WI38 (cell line): ENCODE measurements around the gene STK17B.

ENCODE experiments used
- H3K4me3 ChIP-seq: 2 replicates; pipeline ENCODE4 v1.5.1; 2011; ENCODE audit warnings: low read depth, mild to moderate bottlenecking, control low read depth, low read length
- TF ChIP-seq, protein P1 (sequence below): IDR thresholded peaks from 2 replicates; pipeline ENCODE4 v1.5.1; 2012; ENCODE audit warnings: low read depth, mild to moderate bottlenecking, control low read depth, low read length

The STK17B gene

GRCh38 chr2:196131384-196131937, 39.9 kb downstream of the STK17B start:
- TF ChIP-seq, protein P1, sequence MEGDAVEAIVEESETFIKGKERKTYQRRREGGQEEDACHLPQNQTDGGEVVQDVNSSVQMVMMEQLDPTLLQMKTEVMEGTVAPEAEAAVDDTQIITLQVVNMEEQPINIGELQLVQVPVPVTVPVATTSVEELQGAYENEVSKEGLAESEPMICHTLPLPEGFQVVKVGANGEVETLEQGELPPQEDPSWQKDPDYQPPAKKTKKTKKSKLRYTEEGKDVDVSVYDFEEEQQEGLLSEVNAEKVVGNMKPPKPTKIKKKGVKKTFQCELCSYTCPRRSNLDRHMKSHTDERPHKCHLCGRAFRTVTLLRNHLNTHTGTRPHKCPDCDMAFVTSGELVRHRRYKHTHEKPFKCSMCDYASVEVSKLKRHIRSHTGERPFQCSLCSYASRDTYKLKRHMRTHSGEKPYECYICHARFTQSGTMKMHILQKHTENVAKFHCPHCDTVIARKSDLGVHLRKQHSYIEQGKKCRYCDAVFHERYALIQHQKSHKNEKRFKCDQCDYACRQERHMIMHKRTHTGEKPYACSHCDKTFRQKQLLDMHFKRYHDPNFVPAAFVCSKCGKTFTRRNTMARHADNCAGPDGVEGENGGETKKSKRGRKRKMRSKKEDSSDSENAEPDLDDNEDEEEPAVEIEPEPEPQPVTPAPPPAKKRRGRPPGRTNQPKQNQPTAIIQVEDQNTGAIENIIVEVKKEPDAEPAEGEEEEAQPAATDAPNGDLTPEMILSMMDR: no peak
- no peak overlapping the region for H3K4me3 ChIP-seq

GRCh38 chr2:196130039-196130825, 41.1 kb downstream of the STK17B start:
- TF ChIP-seq, protein P1: no peak
- no peak overlapping the region for H3K4me3 ChIP-seq

DNA sequence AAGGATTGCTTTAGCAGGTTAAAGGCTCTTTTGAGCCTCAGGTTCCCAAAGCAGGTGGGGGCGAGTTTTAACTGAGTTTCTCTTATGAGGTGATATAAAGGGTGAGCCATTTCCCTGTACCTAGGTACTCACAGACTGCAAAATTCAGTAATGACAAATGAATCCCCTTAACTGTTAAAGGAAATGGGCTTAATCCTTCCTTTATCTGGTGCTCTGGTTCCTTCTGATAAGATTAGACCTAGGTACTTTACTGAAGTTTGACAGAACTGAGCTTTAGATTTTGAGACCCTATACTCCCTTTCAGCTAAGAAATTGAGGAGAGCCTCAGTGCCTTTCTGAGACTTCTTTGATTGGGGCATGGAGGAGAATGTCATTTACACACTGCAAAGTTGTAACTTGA, 42.6 kb downstream of the STK17B start:
- TF ChIP-seq, protein P1: no peak
- H3K4me3 ChIP-seq: no peak overlapping the region

DNA sequence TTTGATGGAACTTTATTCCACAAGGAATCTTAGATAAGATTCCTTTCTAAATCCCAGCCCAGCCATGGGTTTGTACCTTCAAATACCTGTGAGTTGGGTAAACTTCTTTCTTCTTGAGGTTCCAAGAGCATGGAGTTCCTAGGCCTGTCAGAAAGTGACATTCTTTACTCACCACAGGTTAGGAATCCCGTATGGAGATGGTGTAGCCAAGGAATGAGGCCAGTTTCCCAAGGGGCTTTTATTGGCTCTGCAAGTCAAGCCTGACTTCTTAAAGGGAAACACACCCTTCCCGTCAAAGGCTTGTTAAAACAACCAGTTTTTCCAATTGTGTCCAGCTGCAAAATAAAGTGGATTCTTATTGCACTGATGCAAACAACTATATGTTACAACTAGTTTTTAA, 45.8 kb downstream of the STK17B start:
- TF ChIP-seq, protein P1: no peak
- H3K4me3 ChIP-seq: no peak overlapping the region

DNA sequence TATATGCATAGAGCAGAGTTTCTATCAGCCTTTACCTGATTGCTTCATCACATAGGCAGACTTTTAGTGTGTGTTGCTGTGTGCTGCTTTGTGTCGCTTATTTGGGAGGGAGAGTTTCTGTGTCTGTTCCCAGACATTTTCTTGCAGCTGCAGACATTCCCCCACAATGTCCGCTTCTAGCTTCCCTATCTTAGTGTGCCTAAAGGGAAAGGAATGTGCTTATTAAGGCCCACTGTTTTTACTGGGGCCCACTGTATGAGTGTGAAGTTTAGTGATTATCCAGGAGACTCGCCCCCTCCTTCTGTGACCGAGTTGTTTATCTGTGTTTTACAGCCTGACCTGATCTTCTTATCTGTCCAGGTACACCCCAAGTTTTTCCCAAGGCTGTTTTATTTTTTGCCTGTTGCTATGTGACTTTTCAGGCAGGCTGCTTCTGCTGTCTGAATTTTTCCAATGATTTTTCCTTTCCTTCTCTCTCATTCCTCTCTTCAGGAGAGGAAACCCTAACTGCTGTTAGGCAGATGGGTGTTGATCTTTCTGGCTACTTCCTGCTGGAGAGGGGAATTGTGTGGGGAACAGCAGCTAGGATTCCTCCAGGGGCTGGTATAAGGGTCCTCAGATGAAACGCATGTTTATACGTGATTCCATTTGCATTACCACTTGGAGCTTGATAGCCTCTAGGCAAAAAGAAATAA, 47.6 kb downstream of the STK17B start:
- TF ChIP-seq, protein P1: no peak
- no peak overlapping the region for H3K4me3 ChIP-seq

DNA sequence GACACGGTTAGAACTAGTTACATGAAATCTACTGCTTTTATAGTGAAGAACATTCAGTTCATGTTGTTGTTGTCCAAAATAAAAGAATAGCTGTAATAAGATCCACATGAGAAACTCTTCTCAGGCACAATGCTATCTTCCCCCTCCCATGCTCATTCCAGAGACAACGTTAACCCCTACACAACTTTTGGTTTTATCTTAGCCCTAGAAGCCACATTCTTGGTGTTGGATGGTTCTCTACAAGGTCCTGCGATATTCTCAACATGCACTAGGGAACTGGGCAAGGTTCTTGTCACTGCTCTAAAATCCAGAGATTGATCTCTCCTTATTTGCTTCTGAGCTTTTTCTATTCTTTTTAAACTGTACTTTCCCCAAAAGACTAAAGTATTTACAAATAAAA, 51.5 kb downstream of the STK17B start:
- TF ChIP-seq, protein P1: no peak
- no peak overlapping the region for H3K4me3 ChIP-seq

DNA sequence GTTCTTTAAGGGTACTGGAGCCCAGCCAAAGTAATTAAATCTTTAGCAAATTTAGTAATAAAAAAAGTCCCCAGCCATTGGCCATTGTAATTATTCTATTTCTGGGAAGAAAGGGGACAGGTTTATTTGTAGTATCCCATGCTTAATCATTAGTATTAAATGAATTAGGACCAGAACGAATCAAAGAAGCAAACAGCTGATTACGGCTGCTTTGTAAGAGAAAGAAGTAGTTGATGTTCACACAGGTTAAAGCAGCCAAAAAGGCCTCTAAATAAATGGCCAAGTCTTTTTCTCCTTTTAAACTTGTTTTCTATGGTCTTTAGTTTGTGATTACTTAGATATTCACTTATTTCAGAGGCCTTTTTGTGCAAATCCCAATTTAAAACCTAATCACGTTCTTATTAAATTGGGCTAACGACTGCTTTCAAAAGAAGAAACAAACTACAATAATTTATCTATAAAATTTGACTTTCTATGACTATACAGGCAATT, 54.1 kb downstream of the STK17B start:
- TF ChIP-seq, protein P1: no peak
- no peak overlapping the region for H3K4me3 ChIP-seq
